ENCODE data around the gene ASPG.

The ASPG gene

DNA sequence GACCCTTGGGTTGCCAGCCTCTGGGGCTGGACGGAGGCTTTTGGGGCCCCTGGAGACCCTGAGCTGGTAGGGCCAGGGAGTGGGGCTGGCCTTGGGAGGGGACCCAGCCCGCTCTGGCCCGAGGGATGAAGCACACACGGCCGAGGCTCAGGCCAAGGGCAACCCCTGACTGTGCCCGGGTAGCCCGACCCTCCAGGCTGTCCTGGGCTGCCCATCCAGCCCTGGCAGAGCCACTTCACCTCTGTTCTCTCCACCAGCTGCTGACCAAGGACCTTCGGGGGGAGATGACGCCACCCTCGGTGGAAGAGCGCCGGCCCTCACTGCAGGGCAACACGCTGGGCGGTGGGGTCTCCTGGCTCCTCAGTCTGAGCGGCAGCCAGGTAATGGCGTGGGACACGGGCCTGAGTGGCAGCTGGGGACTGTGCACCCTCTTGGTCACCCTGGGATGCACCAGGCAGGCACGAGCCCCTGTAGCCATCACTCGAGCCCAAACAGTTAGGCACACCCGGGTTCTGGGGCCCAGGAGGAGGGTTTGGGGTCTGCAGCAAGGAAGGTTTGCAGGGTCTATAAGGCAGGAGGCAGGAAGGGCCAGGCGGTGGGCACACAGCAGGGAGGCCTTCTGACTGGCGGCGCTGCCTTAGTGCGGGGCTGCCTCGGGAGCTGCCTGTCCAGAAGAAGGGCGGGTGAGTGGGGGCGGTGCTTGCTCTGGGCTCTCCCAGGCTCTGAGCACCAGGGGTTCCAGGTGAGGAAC lies 19.7 kb downstream of the ASPG start:
- peak in 1 of 5 experiments; percentile 2 for DNase-seq

GRCh38 chr14:104105822-104106470 lies 20.4 kb downstream of the ASPG start:
- DNase-seq: peak in 1 of 5 experiments; percentile 2

- peak in 1 of 5 experiments; percentile 3 for DNase-seq
Measured at GRCh38 chr14:104106471-104106991, 21.0 kb downstream of the ASPG start.

- peak in 1 of 5 experiments; percentile 2 for DNase-seq
Measured at GRCh38 chr14:104107101-104107581, 21.6 kb downstream of the ASPG start.

DNA sequence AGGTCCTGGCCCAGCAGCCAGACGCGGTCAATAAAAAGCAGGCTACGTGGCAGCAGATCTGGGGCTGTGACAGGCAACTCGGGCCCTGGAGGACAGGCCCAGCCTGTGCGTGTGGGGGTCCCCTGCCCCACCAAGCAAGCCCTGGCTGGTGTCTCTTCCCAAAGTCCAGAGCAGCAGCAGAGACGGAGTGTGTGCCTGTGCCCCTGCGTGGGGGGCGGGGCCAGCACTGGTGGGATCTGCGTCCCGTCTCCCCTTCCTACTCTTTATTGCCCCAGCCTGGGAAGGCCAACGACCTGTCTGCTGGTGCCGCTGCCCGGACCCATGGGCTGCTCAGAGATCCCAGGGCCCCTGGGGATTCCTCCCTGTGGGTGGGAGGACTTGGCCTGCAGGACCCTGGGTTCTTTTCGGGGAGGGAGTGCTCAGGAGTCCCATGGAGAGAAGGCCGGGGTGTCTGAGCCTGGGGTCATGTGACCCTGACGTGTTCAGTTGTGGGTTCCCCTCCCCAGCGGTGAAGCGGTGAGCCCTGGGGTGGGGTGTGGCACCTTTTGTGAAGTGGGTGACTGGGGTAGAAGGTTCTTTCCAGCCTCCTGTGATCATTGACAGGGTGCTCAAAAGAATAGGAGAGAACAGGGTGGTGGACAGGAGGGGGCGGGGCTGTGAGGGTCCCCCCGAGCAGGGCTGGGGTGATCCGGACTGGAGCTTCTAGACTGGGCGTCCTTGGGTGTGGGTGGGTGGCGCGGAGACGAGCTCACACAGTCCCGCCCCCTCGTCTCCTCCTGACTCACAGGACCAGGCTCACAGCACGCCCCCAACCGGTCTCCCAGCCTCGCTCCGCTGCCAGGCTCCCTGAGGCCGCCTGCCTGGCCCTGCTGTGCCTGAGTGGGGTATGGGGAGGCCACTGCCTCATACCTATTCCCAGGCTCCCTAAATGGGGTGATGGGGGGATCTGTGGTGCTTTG lies 22.4 kb downstream of the ASPG start:
- peak in 1 of 5 experiments; percentile 2 for DNase-seq

DNA sequence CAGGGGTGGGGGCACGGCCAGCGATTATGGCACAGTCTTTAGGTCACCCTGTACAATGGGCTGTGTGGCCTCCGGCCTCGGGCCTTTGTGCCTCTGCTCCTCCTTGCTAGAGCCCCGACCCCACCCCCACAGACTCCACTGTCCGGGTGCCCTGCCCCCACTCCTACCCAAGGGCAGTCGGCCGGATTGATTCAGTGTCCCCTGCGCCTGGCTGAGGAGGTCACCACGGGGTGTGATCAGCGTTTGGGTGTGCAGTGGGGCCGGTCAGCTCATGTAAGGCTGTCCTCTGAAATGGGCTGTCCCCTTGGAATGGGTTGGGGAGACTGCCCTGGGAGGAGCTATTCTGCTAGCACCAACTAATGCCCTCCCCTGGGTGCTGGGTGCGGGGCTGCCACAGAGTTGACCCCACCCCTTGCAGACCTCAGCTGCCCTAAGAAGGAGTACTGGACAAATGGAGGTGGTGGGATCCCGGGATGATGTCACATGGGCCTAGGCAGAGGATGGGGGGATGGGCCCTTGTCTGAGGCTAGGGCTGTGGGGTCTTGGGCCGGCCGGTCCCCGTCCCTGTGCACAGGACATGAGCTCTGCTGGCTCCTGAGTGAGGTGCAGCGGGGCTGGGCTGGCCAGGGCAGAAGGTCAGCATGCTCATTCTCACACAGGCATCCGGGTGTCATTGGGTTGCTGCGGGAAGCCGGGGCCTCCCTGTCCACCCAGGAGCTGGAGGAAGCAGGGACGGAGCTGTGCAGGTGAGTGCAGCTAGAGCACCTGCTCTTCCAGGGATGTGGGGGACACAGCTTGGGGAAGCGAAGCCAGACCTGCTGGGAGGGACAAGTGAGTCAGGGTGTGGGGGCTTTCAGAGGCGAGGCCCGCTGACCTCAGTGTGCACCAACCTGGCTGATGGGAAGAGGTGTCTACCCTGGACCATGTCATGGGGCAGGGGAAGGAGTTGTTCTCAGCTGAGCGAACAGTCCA lies 23.4 kb downstream of the ASPG start:
- DNase-seq: peak in 1 of 5 experiments; percentile 2

GRCh38 chr14:104109731-104110361 lies 24.3 kb downstream of the ASPG start:
- DNase-seq: peak in 1 of 5 experiments; percentile 1

DNA sequence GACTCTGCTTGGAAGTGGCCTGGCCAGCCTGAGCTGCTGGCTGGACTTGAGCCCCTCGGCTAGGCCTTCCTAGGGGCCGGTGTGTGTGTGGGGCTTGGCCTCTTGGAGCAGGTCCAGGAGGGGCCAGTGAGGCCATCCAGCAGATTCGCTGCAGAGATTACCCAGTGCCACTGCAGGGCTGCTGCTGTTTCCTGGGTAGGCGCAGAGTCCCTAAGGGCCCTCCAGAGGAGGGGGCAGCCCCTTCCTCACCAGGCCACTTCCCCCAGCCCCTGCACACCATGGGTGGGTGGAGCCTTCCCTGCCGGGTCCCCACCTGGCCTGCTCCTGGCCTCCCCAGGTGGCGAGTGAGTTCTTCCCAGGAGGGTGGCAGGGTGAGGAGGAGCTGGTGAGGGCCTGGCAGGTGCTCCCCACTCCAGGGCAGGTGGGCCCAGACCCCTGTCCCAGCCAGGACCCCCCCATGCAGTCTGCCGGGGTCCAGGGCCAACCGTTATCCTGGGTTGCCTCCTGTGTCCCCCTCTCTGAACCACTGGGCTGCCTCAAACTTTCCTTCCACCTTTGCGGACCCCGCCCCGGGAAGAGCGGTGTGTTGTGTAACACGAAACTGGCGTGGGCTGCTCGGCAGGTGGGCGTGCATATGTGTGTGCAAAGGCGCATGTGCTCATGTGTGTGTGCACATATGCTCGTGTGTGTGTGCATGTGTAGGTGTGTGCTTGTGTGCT lies 25.1 kb downstream of the ASPG start:
- DNase-seq: peak in 1 of 5 experiments; percentile 2

DNA sequence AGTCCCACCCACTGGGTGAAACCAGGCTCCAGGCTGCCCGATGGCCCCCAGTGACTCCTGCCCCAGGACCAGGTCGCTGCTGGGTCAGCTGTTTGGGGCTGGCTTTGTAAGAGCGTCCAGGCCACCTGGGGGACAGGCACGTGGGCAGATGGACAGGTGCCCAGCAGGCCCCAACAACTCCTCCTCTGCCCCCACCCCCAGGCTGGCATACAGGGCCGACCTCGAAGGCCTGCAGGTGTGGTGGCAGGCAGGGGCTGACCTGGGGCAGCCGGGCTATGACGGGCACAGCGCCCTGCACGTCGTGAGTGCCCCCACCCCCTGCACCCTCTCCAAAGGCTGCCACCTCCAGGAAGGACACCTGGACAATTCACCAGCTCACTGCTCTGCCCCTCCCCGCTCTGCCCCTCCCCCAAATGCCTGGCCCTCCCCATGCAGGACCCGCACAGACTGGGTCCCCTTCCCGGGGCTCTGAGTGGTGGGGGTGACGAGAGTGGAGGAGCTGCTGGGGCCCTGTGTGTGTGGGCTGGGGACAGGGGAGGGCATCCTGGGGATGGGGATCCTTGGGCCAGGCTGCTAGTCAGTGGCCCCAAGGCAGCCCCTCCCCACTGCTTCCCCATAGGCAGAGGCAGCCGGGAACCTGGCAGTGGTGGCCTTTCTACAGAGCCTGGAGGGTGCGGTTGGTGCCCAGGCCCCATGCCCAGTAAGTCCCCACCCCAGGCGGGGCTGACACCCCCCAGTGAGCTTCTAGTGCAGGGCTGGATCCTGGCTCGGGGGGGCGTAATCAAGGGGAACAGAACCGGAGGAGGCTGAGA lies 26.0 kb downstream of the ASPG start:
- peak in 1 of 5 experiments; percentile 3 for DNase-seq

- no peak for DNase-seq
Measured at GRCh38 chr14:104112113-104112505, 26.6 kb downstream of the ASPG start.

- DNase-seq: peak in 1 of 5 experiments; percentile 3
Measured at GRCh38 chr14:104112609-104113571, 27.4 kb downstream of the ASPG start.

- peak in 2 of 5 experiments; percentile 3 to 5 for DNase-seq
Measured at GRCh38 chr14:104113631-104114420, 28.3 kb downstream of the ASPG start.

- DNase-seq: no peak
Measured at GRCh38 chr14:104114421-104115130, 29.1 kb downstream of the ASPG start.

GRCh38 chr14:104115131-104115600 lies 29.7 kb downstream of the ASPG start:
- DNase-seq: no peak

DNA sequence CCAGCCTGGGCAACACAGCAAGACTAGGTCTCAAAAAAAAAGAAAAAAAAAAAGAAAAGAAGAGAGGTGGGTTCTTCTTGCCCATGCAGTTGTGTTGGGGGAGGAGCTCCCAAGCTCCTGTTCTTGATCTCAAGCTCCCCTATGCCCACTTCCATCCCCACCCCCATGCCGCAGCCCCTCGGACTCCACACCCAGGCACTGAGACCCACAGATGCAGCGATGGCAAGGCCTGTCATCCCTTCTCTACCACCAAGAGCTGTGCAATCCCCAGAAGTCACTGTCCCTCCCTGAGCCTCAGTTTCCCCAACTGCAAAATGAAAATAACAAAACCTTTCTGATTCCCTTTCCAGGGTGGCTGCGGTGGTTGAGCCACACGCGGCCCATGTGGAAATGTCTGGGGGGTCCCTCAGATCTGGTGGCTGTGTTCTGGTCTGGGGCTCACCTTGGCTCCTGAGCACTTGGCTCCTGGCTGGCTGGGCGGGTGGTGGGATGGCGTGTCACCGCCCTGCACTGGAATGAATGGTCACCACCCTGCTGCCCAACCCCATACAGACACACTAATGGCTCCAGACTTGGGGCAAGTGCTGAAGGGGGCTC lies 30.3 kb downstream of the ASPG start:
- no peak for DNase-seq

GRCh38 chr14:104116288-104116755 lies 30.8 kb downstream of the ASPG start:
- DNase-seq: no peak
